ENCODE measurements around the gene SDC4. TPM values are rescaled to one million over a fixed set of nuclear protein-coding genes. Genes with fewer than 3 reads are reported as not detected.

Gene SDC4
- total and polyA plus RNA-seq, 9 of the 15 experiments (the other 6 are each of a cell fraction or from before 2014, with no cell fraction given): 2.1 to 10.7 (median 6.3) TPM

- H3K27me3 ChIP-seq (ENCODE audit: control insufficient read depth in 2 of 2, insufficient read depth in 2 of 2, low read length in 2 of 2): peaks cover 0 to 48% of the 10 kb centered on the region in 2 experiments; a peak in 3 of 5 replicates
- ChIA-PET CTCF (ENCODE audit: low intra/inter-chr PET ratio) (interaction anchor here (0.6 to 2.6 kb wide), 3 partner anchors 13 to 465 kb away, joined by 3 to 12 read pairs (median 8); no protein-coding TSS in a partner anchor), POLR2A (no interaction called here)
- H2AFZ ChIP-seq (ENCODE audit: low read depth, low read length): peak within 1 kb of the TSS; percentile 74
- intact Hi-C loops (cut with micrococcal nuclease) (no loop called here), in situ Hi-C loops (cut with MboI) (no loop called here)
- FAIRE-seq: no peak
- peak; percentile 61 to 82 (median 74) for DNase-seq (ENCODE audit: extremely low read depth in 1 of 4, low spot score in 3 of 4)
- no peaks in the 10 kb centered on the region for H3K9me1 ChIP-seq (ENCODE audit: control insufficient read depth, insufficient read depth, low read length)
- H3K4me3 ChIP-seq: no peak within 1 kb of the TSS
- BruUV-seq (replicated peaks): no TSS peak
- H3K79me2 ChIP-seq (ENCODE audit: control insufficient read depth, insufficient read depth, low read length): no peaks in the 10 kb centered on the region
- peak within 1 kb of the TSS; percentile 46 for H3K4me2 ChIP-seq (ENCODE audit: insufficient read depth, low read length)
- H3K36me3 ChIP-seq (ENCODE audit: control insufficient read depth, insufficient read depth, low read length): no peaks in the 10 kb centered on the region
- peak; percentile 84 for ATAC-seq
- H3K9me3 ChIP-seq (replicated peaks; ENCODE audit: control insufficient read depth, insufficient read depth, low read depth, low read length): no peaks in the 10 kb centered on the region
- H4K20me1 ChIP-seq (replicated peaks; ENCODE audit: control insufficient read depth, insufficient read depth, low read length): no peaks in the 10 kb centered on the region; the same call in 1 of the 2 replicates
- WGBS (ENCODE audit: insufficient coverage, low coverage, missing lambda C conversion rate): 15% methylated on average over 34 of the region's 41 CpGs
- peak within 1 kb of the TSS in 1 of 2 experiments; percentile 46; a peak in 2 of 4 replicates for H3K9ac ChIP-seq (ENCODE audit: insufficient read depth in 1 of 2, low read depth in 2 of 2, low read length in 2 of 2)
- H3K27ac ChIP-seq (ENCODE audit: extremely low read depth, low read depth, low read length): no peak within 1 kb of the TSS
- peaks cover 4 to 27% of the 10 kb centered on the region in 2 experiments; a peak in 3 of 5 replicates for H3K4me1 ChIP-seq (replicated peaks in 1 of 2; ENCODE audit: control insufficient read depth in 2 of 2, insufficient read depth in 2 of 2, low read length in 2 of 2)
- TF ChIP-seq KLF16 (IDR thresholded peaks at IDR 0.05) (peak; percentile 38; the same call in 1 of the 2 replicates), SAP30 (IDR thresholded peaks at IDR 0.05; ENCODE audit: borderline replicate concordance, insufficient read depth, low read depth, low read length, poor library complexity, severe bottlenecking) (no peak), HNRNPK (IDR thresholded peaks at IDR 0.05; ENCODE audit: low read depth, low read length, poor library complexity, severe bottlenecking) (no peak), ZNF707 (CRISPR knock-in tag; conservative IDR thresholded peaks at IDR 0.05) (no peak), CREBBP (IDR thresholded peaks at IDR 0.05; ENCODE audit: low read depth, low read length) (no peak), NR0B1 (IDR thresholded peaks at IDR 0.05; ENCODE audit: partially characterized antibody) (no peak), ZNF282 (CRISPR knock-in tag; IDR thresholded peaks at IDR 0.05) (no peak), ZNF263 (CRISPR knock-in tag; IDR thresholded peaks at IDR 0.05; ENCODE audit: borderline replicate concordance) (peak; percentile 38; the same call in 1 of the 2 replicates), HDAC8 (tag; IDR thresholded peaks at IDR 0.05) (no peak), UBTF (IDR thresholded peaks at IDR 0.05; ENCODE audit: borderline replicate concordance in 1 of 2, low read depth in 2 of 2, low read length in 2 of 2) (no peak), SAFB (IDR thresholded peaks at IDR 0.05; ENCODE audit: borderline replicate concordance, low read depth, low read length) (peak; percentile 87), VEZF1 (CRISPR knock-in tag; IDR thresholded peaks at IDR 0.05) (no peak), POLR2AphosphoS2 (IDR thresholded peaks at IDR 0.05; ENCODE audit: low read length) (no peak), TCF7L2 (IDR thresholded peaks at IDR 0.05; ENCODE audit: low read depth, low read length) (no peak)
Measured at GRCh38 chr20:45306431-45306982, 41.7 kb downstream of the SDC4 start, which contains the start of gene RBPJL. RBPJL (plus strand) TSS chr20:45306840; CDS start chr20:45306923, 83 bp downstream.

Measured in K562 (cell line).